GM21367 (cell line): ENCODE data around the gene GADD45B.
"Not testable (repeated sequence)": the region's sequence is repeated elsewhere in the genome, so short reads cannot be mapped to it uniquely, and the experiment has no call there.

Source experiments
- ATAC-seq: cut with Tn5 transposase; IDR thresholded peaks from one replicate; pipeline ENCODE4 v1.9.1; 2021; ENCODE audit not compliant: unreplicated experiment

Gene GADD45B

DNA sequence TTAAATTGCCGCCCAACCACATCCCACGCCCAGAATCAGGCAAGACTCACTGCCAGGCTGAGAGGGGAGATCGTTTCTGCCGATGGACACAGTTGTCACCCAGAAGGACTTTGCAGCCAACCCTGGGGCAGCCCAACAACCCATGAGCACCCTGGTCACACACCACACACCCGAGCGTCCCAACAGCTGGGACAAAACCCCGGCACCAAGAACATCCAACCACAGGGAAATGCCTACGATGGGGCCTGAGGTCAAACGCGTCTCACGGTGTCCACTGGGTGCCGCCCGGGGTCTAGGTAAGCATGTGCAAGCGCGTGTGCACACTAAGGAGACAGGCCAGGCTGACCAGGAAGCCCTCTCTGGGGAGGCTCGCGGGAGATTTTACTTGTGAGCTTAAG is 32.1 kb upstream of the GADD45B start:
- no peak for ATAC-seq

DNA sequence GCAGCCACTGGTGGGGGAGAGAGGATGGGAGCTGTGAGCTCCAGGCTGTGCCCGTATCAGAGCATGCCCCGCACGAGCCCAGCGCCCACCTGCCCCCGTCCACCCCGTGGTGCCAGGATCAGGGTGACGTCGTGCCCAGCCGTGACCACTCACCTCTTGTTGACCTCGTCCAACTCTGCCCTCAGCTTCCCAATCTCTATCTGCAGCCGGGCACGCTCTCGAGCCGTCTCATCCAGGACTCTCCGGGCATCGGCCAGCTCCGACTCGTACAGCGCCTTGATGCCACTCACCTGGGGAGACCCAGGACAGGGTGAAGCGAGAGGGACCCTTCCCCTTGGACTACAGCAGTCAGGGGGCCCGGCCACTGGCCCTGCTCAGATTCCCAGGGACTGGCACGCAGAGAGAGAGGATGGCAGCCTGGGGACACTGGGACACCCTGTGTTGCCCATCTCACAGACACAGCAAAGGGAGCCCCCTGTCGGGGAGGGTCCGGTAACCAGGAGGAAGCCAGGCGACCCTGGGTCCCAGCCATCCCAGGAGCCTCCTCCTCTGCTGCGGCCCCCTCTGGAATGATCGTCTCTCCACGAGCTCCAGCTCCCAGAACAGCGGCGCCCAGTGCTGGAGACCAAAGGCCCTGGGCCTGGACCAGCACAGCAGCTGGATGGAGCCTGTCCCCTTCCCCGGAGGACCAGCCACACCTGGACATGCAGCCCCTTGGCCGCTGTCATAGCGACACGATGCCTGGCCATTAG is 31.5 kb upstream of the GADD45B start:
- no peak for ATAC-seq

DNA sequence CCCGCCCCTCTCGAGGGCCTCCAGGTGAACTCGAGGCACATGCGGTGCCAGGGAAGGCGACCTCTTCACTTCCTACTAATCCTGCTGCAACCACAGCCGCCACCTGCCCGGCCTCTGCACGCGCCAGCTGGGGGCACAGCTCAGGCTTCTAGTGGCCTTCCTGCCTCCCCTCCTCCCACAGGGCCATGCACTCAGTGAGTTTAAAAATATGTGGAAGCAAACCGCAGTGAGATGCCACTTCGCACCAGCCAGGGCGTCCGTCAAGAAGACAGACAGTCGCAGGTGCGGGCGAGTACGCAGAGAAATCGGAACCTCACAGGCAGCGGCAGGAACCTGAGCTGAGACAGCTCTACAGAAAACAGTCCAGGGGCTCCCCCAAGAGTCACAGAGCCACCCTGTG is 29.5 kb upstream of the GADD45B start:
- ATAC-seq, result no peak

DNA sequence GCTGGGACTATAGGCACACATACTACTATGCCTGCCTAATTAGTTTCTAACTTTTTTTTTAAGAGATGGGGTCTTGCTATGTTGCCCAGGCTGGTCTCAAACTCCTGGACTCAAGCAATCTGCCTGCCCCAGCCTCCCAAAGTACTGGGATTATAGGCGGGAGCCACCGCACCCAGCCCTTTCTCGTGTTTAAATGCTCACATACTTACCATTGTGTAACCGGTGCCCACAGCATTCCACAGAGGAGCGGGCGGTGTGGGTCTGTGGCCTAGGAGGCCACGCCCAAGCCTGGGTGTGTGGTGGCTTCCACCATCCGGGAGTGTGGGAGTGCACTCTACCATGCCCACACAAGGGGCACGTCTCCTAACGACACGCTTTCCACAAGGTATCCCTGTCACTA is 26.9 kb upstream of the GADD45B start:
- ATAC-seq, result no peak

DNA sequence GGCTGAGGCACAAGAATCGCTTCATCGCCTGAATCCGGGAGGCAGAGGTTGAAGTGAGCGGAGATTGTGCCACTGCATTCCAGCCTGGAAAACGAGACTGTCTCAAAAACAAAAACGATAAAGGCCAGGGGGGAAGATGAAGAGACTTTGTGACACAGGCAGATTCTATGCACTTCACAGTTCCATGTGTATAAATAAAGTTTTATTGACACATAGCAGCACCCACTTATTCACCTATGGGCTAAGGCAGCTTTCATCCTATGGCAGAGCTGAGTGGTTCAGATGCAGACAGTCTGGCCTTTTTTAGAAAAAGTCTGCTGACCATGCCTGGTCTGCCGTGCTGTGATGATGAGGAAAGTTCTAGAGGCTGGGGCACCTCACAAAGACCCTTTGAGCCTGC is 24.8 kb upstream of the GADD45B start:
- ATAC-seq, result no peak

DNA sequence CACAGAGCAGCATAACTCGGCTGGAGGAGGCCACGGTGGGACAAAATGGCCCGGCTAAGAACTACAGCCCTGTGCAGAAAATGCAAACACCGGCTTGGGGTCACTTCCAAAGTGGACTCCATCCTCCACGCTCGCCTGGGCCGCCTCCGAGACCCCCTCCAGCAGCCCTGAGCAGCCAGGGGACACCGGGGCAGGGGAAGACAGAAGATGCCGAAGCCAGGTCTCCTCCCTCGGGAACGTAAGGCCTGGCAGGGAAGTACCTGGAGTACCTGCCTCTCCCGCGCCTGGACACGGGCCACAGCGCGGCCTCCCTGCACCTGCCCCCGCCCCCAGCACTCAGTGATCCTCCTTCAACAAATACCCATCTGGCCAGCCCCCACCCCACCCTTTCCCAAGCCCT is 24.2 kb upstream of the GADD45B start:
- ATAC-seq, result no peak

DNA sequence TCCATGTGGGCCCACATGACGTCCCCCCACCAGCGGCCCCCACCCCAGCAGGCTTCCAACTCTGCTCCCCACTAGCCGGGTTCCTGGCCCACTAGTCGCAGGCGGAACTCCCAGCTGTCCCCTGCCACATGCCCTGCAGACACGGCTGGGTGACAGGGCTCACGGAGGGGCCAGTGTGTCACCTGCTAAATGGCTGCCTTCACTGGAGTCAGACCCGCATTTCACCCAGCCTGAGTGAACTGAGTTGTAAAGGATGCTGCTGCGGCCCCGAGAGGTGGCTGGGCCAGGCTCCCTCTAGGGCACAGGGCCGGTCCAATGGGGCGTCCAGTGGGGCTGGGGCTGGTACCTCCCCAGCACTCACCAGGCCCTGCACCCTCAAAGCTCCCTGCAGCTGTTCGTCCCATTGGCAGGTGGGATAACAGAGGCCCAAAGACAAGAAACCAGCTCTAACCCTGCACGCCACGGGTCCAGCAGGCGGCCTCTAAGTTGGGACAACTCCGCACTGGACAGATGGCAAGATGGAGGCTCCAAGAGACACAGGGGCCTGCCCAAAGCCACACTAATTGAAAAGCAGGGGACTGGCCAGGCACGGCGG is 22.4 kb upstream of the GADD45B start:
- no peak for ATAC-seq

DNA sequence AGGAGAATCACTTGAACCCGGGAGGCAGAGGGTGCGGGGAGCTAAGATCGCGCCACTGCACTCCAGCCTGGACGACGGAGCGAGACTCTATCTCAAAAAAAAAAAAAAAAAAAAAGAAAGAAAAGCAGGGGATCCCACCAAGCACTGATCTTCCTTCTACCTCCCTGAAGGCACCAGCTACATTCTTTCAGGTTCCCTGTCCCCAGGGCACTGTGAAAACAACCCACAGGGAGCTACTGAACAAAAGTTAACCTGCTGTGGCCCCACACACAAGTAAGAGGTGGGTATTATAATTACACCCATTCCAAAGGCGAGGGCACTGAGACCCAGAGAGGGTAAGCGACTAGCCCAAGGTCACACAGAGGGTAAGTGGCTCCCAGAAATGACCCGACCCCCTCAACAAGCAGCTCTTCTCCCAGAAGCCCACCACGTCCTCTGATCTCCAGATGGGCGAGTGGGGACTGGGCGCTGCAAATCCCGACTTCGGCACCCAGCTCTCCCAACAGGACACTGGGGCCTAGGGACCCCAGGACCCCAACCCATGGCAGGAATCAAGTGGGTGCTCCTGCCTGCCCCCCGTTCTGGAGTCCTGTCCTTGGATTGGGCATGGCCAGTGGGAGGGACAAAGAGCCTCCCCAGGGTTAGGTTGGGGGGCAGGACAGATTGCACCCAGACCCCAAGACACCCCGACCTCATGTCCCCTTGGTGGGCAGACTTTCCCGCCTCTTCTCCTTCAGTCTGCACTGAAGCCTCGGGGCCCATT is 21.5 kb upstream of the GADD45B start:
- ATAC-seq, result no peak

DNA sequence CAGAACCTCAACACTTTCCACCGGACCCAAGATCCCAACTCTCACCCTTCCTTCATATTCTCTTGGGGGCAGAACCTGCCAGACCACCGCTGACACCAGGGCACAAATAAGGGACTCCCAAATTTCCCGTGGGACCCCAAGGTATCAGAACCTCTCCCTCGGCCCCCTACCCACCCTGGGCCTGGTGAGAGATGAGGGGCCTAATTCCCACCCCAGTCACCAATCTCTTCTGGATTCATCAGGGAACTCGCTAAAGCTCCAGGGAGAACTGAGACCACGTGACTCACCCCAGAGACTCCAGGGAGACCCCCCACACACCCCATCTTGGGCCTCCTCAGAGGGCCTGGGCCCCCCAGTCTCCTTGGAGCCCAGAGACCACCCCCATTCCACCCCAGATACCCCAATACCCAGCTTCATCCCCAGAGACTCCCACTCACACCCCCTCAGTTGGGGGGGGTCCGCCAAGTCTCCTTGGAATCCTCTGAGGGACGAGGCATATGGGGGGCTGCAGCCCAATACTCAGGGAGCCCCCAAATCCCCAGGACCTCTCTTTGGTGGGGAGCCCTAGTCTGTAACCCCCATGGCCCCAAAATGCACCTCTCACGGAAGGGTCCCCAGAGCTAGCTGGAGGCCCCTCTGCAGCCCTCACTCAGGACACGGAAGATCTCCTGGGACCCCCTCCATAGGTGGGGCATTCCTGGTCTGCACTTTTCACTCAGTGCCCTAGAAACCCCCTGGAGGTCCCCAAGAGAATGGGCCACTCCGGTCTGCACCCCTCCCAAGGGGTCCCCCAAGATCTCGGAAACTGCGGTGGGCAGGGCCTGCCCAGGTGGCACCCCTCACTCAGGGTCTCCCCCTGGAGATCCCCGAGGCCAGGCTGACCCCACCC is 20.7 kb upstream of the GADD45B start:
- no peak for ATAC-seq

DNA sequence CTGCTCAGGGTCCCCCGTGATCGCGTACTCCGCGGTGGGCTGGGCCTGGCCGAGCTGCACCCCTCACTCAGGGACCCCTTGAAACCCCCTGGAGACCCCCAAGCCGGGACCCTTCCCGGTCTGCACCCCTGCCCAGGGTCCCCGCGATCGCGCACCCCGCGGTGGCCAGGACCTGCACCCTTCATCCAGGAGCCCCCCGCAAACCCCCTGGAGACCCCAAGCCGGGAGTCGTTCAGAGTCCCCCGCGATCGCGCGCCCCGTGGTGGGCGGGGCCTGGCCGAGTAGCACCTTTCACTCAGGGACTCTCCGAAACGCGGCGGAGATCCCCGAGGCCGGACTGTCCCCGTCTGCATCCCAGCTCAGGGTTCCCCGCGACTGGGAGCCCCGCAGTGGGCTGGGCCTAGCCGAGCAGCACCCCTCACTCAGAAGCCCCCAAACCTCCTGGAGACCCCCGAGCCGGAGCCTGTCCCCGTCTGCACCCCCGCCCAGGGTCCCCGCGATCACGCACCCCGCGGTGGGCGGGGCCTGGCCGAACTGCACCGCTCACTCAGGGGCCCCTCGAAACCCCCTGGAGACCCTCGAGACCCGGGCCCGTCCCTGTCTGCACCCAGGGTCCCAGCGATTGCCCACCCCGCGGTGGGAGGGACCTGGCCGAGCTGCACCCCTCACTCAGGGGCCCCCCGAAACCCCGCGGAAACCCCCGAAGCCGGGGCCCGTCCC is 19.9 kb upstream of the GADD45B start:
- ATAC-seq, result peak; percentile 20

DNA sequence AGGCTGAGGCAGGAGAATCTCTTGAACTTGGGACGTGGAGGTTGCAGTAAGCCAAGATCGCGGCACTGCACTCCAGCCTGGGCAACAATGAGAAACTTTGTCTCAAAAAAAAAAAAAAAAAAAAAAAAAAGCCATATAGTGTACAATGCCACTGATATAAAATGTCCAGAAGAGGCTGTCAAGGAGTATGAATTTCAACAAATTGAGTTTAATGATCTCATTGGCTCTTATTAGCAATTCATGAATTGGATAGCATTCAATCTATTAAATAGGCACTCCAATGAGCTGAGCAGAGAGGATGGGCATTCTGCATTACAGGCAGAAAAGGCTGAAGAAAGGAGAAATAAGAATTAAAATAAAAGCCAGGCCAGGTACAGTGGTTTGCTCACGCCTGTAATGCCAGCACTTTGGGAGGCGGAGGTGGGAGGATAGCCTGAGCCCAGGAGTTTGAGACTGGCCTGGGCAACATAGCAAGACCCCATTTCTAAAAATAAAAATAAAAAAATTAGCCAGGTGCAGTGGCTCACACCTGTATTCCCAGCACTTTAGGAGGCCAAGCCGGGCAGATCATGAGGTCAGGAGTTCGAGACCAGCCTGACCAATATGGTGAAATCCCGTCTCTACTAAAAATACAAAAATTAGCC is 18.4 kb upstream of the GADD45B start:
- ATAC-seq, result no peak

DNA sequence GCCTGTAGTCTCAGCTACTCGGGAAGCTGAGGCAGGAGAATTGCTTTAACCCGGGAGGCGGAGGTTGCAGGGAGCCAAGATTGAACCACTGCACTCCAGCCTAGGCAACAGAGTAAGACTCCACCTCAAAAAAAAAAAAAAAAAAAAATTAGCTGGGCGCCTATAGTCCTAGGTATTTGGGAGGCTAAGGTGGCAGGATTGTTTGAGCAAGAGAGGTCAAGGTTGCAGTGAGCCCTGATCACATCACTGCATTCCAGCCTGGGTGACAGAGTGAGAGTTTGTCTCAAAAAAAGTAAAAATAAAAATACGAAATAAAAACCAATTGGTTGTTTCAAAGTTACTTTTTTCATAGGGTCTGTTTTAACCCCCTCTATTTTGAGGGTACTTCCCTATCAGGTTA is 17.9 kb upstream of the GADD45B start:
- no peak for ATAC-seq

DNA sequence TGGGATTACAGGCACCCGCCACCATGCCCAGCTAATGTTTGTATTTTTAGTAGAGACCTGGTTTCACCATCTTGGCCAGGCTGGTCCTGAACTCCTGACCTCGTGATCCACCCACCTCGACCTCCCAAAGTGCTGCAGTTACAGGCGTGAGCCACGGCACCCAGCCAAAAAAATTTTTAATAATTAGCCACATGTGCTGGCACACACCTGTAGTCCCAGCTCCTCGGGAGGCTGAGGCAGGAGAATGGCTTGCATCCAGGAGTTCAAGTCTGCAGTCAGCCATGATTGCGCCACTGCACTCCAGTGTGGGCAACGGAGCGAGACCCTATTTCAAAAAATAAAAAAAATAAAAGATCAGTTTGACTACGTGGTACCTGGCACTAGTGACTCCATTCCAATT is 17.2 kb upstream of the GADD45B start:
- not testable (repeated sequence) for ATAC-seq

DNA sequence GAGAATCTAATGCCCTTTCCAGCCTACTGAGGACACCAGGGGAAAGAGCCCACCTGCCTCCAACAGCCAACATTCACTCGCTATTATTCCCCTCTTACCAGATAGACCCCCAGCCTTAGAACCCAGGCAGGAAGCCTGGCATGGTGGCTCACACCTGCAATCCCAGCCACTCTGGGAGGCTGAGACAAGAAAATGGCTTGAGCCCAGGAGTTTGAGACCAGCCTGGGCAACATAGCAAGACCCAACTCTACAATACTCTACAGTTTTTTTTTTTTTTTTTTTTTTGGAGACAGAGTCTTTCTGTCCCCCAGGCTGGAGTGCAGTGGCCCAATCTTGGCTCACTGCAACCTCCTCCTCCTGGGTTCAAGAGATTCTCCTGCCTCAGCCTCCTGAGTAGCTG is 15.7 kb upstream of the GADD45B start:
- no peak for ATAC-seq

DNA sequence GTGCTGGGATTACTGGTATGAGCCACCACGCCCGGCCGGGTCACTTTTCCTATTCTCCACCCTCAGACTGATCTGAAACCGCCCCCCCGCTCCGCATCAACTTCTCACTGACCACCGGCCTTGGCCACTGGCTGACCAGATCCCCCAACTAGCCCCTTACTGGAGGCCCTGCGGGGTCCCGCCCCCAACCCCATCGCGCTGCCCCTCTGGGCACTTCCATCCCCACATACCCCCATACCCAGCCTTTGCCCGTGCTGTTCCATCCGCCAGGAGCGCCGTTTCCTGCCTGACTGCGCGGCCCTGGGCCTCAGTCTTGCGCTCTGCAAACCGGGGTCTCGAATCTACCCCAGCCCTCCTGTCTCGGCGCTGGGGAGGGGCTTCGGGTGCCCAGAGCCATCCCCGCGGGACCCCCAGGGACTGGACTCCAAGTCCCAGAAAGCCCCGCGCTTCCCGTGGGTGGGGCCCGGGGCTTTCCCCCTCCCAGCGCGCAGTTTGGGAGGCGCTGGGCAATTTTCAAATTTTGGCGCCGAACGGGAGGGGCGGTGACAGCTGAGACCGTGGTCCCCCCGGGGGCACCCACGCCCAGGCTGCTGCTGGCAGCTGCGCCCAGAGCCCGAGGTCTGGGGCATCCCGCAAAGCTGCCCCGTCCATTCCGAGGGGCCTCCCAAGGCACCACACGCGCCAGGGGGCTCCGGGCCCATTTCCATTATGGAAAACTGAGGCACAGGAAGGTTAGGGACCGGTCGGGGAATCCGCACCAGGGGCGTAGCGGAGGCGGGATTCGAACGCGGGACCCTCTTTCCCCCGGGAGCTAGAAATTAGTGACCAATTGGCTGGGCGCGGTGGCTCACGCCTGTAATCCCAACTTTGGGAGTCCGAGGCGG is 13.9 kb upstream of the GADD45B start:
- no peak for ATAC-seq

DNA sequence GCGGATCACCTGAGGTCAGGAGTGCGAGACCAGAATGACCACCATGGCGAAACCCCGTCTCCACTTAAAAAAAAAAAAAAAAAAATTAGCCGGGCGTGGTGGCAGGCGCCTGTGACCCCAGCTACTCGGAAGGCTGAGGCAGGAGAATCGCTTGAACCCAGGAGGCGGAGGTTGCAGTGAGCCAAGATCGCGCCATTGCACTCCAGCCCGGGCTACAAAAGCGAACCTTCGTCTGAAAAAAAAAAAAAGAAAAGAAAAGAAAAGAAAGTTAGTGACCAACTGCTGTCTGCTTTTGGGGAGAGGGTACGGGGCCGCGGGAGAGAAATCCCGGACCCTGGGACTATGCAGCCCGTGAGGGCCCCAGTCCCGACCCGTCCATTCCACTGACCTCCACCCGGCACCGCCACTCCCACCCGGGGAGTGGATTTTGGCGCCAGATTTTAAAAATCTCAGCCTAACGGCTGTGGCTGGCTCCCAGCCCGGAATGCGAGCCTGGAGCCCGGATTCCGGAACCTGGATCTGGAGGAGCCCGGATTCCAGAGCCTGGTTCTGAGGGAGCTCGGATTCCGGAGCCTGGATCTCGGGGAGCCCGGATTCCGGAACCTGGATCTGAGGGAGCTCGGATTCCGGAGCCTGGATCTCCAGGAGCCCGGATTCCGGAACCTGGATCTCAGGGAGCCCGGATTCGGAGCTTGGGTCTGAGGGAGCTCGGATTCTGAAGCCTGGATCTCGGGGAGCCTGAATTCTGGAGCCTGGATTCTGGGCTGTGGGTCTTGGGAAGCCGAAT is 13.1 kb upstream of the GADD45B start:
- ATAC-seq, result no peak

DNA sequence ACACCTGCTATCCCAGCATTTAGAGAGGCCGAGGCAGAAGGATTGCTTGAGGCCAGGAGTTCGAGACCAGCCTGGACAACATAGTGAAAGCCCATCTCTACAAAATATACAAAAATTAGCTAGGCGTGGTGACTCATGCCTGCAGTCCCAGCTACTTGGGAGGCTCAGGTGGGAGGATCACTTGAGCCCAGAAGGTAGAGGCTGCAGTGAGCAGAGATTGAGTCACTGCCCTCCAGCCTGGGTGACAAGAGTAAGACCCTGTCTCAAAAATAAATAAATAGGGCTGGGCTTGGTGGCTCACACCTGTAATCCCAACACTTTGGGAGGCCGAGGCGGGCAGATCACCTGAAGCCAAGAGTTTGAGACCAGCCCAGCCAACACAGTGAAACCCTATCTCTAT is 12.2 kb upstream of the GADD45B start:
- not testable (repeated sequence) for ATAC-seq

DNA sequence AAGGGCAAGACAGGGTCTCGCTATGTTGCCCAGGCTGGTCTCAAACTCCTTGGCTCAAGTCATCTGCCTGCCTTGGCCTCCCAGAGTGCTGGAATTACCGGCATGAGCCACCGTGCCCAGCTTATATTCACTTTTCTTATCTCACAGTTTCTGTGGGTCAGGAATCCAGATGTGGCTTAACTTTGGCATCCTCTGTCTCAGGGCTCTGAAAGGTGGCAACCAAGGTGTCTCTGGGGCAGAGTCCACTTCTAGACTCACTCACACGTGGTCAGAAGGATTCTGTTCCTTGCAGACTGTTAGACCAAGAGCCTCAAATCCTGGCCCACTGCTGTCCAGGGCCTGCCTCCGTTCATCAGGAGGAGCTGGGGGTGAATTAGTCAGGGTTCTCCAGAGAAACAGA is 11.5 kb upstream of the GADD45B start:
- no peak for ATAC-seq
